Left hindlimb (tissue), 1 donor: ENCODE data around the gene ADPRHL1.

Source experiments
- DNase-seq: peaks from one replicate; pipeline ENCODE4 v3.0.0-alpha.2; 2018

Gene ADPRHL1

DNA sequence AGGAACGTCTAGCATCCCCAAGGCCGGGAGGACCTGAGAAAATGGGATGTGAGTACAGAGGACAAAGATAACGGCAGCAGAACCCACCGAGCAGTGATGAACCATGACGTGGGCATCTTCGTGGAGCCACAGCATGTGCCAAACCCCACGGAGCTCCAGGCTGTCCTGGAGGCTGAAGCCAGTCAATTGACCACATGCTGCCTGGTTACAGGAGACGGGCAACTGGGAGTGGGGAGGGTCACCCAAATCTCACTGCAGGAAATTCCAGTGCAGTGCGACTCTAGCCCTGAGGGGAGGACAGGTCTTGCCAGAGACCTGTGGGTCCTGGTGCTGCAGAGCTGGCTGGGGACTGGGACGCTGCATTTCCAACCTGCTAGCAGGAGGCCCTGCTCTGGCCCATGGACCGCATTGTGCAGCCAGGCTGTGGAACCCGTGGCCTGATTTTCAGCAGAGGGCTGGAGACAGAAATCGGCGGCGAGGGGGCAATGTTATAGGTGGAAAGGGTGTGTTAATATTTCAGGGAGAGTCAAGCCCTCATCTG lies 86.2 kb downstream of the ADPRHL1 start:
- DNase-seq: no peak

DNA sequence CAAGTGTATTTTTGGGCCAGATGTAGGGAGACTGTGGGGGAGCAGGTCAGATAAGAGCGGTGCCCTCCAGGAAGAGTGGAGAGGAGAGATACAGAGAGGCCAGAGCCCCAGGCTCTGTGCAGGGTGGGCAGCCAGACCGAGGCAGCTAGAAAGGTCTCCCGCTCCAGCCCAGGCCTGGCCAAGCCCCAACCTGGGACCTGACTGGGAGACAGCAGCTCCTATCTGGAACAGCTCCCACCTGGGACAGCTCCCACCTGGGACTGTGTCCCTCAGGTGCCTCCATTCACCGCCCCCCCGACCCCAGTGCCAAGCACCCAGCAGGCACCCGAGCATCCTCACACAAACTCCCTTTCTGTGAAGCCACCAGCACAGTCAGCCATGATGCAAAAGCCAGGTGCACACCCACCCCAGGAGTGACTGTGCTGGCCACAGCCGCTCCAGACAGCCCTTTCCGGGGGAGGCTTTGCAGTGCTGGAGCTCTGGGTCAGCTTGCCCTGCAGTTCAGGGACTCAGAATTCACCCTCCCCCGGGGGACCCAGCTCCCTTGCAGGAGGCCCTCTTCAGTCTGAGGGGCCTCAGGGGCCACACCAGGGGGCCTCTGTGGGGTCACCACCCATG lies 87.2 kb downstream of the ADPRHL1 start:
- DNase-seq: no peak

DNA sequence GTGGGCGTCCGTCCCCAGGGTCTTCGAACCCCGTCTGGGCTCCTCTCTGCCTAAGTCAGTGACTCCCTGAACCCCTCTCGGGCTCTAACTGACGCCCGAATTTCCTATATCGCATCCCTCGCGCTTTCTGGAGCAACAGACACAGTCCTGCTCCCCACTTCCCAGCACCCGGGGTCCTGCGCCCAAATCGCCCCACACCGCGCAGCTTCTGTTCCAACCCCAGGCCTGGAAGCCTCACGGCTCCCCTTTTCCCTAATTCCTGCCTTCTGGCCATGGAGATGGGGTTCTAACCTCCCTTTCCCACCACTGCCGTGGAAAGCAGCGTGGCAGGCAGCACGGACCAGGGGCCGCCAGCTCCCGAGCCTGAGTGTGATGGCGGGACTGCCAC lies 87.7 kb downstream of the ADPRHL1 start:
- DNase-seq: no peak

DNA sequence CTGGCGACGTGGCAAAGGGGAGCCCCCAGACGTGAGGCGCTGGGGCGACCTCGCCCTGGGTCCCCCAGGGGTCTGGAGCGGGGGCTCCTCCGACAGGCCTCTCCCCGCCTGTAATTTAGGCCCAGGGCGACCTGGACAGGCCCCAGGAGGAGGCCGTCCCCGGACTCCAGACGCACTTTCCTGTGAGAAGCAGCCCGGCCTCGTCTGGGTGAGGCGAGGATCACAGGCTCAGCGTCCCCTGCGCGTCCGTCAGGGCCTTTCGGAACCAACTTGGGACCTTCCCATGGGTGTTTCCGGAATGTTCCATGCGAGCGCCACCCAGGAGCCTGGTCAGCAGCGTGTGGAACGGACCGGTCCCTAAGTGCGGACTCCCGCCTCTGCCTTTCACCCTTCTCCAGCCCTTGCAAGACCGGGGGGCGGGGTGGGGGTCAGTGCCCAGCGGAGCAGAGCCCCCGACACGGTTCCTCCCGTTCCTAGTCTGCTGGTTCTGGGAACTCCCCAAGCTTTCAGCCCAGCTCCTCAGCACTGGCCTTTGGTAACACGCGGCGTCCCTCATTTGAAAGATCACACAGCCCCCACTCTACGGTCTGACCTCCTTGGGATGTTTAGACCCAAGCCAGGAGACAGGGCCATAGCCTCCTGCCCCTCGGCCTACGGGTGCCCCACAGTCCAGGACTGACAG lies 88.2 kb downstream of the ADPRHL1 start:
- DNase-seq: peak; percentile 38

DNA sequence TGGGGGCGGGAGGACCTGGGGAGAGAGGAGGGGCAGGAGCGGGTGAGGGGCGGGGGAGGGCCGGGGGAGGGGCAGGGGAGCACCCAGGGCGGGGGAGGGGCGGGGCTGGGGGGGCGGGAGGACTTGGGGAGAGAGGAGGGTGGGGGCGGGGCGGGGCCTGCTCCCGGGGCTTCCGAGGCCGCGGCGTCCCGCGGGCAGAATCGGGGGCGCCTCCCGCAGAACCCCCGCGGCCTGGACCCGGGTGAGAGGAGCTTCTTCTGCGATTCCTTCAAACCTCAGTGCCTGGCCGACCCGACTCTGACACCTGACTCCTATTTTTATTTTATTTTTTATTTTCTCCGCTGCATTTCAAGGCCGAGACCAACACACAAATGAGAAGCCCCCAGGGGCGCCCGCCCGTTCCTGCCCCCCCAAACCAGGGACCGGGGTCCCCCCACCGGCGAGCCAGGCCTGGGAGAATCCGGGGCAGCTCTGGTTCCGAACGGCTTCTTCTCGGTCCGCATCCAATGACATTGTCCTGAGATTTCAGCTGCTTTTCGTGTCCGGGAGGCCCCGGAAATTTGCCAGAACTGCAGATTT lies 88.9 kb downstream of the ADPRHL1 start:
- DNase-seq: peak; percentile 87

DNA sequence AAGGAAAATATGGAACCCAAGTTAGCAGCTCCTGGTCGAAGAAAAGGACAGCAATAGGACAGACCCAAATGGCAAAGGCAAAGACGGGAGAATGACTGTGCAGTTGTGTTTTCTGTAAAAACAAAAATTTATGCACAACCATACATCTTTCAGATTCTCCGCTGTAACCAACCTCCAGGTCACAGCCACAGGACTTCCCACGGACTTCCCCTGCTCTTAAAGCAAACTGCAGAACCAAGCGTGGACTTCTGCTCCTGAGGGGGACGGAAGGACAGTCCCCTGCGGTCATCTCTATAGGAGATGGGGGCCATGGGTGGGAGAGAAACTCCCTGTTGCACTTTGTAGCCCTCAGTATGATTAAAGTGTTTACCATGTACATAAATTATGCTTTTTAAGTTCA lies 91.9 kb downstream of the ADPRHL1 start:
- DNase-seq: no peak

DNA sequence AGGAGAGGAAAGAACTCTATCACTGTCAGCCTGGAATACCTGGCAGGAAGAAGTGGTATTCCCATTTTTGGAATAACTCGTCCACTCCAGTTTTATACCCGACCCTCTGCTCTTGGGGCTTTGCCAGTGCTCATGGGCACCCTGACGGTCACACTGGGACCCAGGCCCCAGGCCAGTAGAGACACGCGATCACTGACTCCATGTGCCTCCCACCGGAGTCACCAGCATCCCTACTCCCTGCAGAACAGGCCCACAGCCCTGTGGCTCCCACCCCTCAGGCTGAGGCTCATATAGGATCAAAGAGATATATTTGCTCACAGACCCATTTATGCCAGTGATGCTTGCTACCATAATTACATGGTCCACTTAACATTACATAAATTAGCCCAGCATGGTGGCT lies 92.8 kb downstream of the ADPRHL1 start:
- no peak for DNase-seq

DNA sequence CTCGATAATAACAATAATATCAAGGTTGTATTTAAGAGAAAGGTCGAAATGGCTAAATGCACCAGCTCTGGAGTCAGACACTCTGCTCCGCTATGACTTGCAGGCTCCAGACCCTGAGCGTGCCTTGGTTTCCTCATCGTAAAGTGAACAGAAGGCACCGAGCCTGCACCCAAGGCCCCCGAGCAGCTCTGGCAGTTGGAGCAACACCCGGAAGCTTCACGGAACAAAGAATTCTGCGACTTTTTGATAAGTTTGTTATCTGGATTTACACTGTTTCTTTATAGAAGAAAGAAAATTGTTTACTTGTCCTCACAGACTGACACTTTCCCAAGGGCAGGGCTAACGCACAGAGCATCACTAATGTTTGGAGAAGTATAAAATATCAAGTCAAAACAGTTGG lies 93.7 kb downstream of the ADPRHL1 start:
- DNase-seq: no peak

DNA sequence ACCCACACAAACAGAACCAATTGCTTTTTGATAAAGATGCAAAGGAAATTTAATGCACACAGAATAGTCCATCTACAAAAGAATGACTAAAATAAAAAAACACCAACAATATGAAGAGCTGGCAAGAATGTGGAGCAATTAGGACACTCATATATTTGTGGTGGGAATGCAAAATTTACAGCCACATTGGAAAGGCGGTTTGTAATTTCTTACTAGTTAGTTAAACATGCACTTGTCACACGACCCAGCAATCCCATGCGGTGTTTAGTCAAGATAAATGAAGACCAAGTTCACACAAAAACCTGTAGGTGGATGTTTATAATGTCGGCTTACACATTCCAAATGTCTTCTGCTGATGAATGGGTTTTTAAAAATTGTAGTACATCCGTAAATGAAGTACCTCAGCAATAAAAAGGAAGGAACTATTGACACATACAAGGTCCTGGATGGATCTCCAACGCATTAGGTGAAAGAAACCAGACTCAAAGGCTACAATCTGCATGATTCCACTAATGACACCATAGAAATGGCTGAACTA lies 94.6 kb downstream of the ADPRHL1 start:
- DNase-seq: no peak

DNA sequence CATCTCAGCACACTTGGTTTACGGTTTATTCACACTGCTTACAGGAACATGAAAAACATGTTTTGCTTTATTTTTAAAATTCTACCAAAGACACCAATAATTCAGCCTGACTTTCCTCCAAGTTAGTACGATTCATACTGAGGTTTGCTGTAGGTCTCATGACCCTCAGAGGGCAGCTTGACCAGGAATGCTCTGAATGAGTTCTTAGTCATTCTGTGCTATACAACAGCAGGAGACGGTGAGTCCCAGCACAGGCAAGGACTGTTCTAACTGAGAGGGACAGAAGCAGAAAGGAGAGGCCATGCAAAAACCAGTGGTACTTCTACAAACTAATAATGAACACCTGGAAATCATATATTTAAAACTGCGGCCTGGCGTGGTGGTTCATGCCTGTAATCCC lies 95.8 kb downstream of the ADPRHL1 start:
- DNase-seq: no peak

DNA sequence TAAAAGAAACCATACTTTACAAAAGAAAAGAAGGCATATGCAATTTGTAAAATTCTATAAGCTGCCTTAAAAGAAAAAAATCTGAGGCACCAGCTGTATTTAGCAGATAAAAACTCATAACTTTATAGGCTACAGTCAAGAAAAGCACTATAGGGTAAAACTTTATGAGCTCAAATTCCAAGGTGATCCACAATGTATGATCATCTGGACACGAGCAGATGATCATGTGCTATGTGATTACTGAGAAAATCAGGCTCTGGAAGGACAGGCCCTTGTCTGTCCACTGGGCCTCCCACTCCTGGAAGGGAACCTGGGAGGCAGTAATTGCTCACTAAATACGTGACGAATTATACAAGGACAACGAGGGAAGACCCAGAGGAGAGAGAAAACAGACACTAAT lies 96.7 kb downstream of the ADPRHL1 start:
- no peak for DNase-seq

DNA sequence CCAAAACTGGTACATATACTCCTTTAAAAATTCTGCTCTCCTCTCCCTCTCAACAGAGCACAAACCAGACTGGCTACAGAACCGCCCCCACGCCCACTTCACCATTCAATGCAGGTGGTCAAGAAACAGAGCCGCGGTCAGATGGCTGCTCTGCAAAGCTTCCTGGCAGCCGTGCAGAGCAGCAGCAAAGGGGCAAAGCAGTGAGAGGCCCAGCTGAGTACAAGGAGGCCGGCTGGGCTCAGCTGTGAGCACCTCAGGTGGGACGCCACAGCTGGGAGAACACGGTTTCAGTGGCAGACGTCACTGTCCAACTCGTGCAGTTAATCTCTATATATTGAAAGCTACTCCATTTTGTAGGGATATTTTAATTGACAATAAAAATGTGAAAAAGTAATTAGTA lies 97.7 kb downstream of the ADPRHL1 start:
- DNase-seq: no peak

DNA sequence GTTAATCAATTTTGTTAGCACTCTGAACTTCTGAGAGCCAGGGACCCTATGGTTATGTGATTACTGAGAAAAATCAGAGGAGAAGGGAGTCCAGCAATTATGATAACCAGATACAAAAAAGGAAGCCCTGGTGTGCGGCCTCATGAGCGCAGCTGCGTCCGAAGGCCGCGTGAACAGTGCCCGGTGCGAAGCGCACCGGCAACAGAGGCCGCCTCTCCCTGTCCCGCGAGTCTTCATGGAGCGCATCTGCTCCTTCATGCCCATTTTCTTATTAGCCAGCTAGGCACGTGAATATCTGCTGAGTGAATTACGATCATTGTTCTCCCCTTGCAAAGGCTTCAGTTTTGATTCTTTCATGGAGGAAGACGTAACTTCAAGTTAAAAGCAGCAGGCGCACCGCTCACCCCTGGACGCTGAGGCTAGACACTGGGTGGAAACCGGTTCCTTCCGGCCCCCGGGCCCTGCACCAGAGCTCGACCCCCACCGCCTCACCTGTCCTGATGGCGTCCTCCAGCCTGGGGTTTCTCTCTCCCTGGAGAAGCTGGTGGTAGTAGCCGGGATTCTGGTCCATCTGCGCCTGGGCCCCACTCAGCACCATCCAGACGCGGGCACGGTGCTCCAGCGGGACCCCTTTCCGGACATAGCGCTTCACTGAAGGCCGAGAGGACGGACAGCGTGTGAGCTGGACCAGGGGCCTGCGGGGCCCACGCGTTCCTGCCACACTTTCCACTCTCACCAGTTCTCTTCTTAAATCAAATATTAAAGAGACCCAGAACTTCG lies 98.3 kb downstream of the ADPRHL1 start:
- no peak for DNase-seq

DNA sequence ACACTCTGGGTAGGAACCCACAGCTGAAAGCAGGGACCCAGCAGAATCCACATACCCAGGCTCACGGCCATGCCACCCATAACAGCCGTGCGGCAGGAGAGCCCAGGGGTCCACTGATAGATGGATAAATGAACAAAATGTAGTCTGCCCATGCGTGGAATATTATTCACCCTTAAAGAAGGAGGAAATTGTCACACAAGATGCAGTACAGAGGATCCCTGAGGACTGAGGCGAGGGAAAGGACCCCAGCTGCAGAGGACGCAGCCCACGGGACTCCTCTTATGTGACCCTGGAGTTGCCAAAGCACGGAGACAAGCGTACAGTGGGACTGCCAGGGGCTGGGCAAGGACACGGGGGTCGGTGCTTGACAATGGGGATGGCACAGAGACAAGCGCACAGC lies 100.0 kb downstream of the ADPRHL1 start:
- DNase-seq: no peak

DNA sequence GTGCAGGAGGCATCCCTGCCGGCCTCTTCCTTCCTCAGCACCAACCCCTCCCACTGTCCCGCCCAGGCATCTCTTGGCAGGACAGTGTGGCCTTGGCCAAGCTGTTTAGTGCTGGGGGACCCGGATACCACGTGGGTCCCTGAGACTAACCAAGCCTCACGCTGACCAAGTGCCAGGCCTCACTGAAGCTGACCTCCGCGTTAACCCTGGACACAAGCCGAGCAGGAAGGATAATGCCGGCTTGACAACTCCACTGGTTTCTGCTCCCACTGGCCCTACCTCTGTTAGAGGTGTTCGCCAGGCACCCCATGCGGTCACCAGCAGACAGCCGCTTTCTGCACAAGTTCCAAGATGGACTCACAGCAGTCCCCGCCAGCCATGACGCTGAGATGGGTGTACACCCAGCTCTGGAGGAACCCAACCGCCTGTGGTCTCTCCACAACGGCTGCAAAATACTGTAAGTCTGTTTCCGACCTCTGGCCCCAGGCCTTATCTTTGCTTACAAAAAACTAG lies 101.7 kb downstream of the ADPRHL1 start:
- DNase-seq: no peak

DNA sequence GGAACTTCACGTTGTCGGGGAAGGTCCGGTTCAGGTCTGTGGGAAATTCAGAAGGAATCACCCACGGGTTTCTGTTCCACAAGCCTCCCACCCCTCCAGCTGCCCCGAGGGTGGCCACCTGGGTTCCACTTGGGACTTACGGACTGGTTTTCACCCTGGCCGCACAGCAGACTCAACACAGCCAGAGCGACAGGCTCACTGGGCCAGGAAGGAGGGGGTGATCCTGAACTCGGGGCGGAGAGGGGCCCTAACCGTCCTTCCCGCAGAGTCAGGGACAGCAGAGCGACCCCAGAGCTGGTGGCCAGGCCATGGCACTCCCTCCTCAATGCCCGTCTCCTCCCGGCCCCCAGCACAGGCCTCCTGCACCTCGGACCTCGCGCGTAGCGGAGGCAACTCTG lies 102.4 kb downstream of the ADPRHL1 start:
- DNase-seq: no peak

DNA sequence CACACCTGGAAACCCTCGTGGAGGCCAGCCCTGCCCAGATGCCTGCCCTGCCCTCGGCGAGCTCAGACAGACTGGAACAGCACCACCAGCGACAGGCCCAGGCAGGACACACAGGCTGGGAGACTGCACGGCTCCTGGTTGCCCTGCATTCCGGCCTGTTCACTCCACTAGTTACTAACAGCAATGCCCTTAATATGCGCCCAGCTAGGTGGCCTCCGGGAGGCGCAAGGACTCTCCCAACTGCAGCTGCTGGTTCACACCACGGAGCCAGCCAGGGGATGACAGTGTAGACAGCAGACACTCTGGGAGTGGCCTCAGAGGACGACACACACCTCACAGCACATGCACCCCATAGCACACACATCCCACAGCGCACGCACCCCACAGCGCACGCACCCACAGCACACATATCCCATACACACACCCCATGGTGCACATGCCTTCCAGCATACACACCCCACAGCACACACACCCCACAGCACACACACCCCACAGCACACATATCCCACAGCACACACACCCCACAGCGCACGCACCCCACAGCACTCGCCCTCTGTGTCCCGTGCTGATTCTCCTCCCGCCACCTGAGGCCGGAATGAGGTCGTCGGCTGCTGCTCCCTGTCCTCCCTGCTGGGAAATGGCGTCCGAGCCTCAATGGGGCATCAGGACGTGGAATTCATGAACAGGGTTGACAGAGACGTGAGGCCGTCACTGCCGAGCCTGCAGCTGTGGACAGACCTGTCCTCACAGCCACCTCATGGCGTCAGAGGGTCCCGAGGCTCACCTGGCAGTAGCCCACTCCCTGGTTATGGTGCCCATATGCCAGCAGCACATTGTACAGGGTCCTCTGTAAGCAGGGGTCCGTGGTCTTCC lies 103.0 kb downstream of the ADPRHL1 start:
- no peak for DNase-seq
